Neural progenitor cell (in vitro differentiated cells): Measurements from ENCODE around the gene WDR27. TPM values are rescaled to one million over a fixed set of nuclear protein-coding genes. Genes with fewer than 3 reads are reported as not detected.
"Not testable (repeated sequence)": the region's sequence is repeated elsewhere in the genome, so short reads cannot be mapped to it uniquely, and the experiment has no call there.

ENCODE experiments used
- DNase-seq: peaks from one replicate; pipeline ENCODE4 v3.0.0-alpha.2; 2016; ENCODE audit warnings: low spot score
- H2AFZ ChIP-seq: fragments of 200-600 bp; sonication (generic); replicated peaks from 2 replicates; pipeline ENCODE4 v1.6.1; 2016; ENCODE audit warnings: antibody characterized with exemption
- H3F3A ChIP-seq: fragments of 200-600 bp; sonication (generic); 2 replicates; pipeline ENCODE4 v1.6.1; 2016; ENCODE audit warnings: antibody characterized with exemption, low read depth
- H3K27ac ChIP-seq: fragments of 200-600 bp; sonication (generic); 2 replicates; pipeline ENCODE4 v1.5.1; 2016; ENCODE audit warnings: mild to moderate bottlenecking
- H3K27me3 ChIP-seq: fragments of 200-600 bp; sonication (generic); 2 replicates; pipeline ENCODE4 v1.6.1; 2016; ENCODE audit warnings: mild to moderate bottlenecking, moderate library complexity
- H3K36me3 ChIP-seq: fragments of 200-600 bp; sonication (generic); 2 replicates; pipeline ENCODE4 v1.5.1; 2016
- H3K4me1 ChIP-seq: fragments of 200-600 bp; sonication (generic); 2 replicates; pipeline ENCODE4 v1.6.1; 2016; ENCODE audit warnings: mixed run types
- H3K4me2 ChIP-seq: fragments of 200-600 bp; sonication (generic); 2 replicates; pipeline ENCODE4 v1.6.1; 2016
- H3K4me3 ChIP-seq: fragments of 200-600 bp; sonication (generic); 2 replicates; pipeline ENCODE4 v1.5.1; 2016
- H3K79me2 ChIP-seq: fragments of 200-600 bp; sonication (generic); 2 replicates; pipeline ENCODE4 v1.6.1; 2016; ENCODE audit warnings: low read depth
- H3K9ac ChIP-seq: fragments of 200-600 bp; sonication (generic); 2 replicates; pipeline ENCODE4 v1.6.1; 2016
- H3K9me3 ChIP-seq: fragments of 200-600 bp; sonication (generic); 2 replicates; pipeline ENCODE4 v1.5.1; 2016; ENCODE audit warnings: low read depth
- H4K20me1 ChIP-seq: fragments of 200-600 bp; sonication (generic); 2 replicates; pipeline ENCODE4 v1.6.1; 2016; ENCODE audit warnings: low read depth
- H3K27ac Mint-ChIP-seq: 3 replicates; pipeline ENCODE4 v1.8.0; 2021; ENCODE audit warnings: mixed read lengths
- H3K27me3 Mint-ChIP-seq: 2 replicates; pipeline ENCODE4 v1.8.0; 2022; ENCODE audit warnings: low read depth, mild to moderate bottlenecking, inconsistent platforms, moderate library complexity, mixed read lengths; ENCODE audit not compliant: insufficient read depth
- H3K36me3 Mint-ChIP-seq: 3 replicates; pipeline ENCODE4 v1.8.0; 2021; ENCODE audit warnings: mixed read lengths
- H3K4me1 Mint-ChIP-seq: 3 replicates; pipeline ENCODE4 v1.8.0; 2021; ENCODE audit warnings: mixed read lengths
- H3K4me3 Mint-ChIP-seq: 3 replicates; pipeline ENCODE4 v1.8.0; 2021; ENCODE audit warnings: mild to moderate bottlenecking, moderate library complexity, mixed read lengths
- H3K9me3 Mint-ChIP-seq: 3 replicates; pipeline ENCODE4 v1.8.0; 2020; ENCODE audit warnings: mixed read lengths
- CTCF ChIP-seq: fragments of 200-600 bp; sonication (generic); IDR thresholded peaks from 2 replicates; pipeline ENCODE4 v1.5.1; 2017; ENCODE audit warnings: antibody characterized with exemption, mild to moderate bottlenecking
- EZH2 ChIP-seq: fragments of 200-600 bp; sonication (generic); IDR thresholded peaks from 2 replicates; pipeline ENCODE4 v1.6.1; 2017; ENCODE audit warnings: antibody characterized with exemption, mild to moderate bottlenecking, moderate library complexity
- EZH2phosphoT487 ChIP-seq: fragments of 200-600 bp; sonication (generic); IDR thresholded peaks from 2 replicates; pipeline ENCODE4 v1.6.1; 2017; ENCODE audit warnings: antibody characterized with exemption
- total RNA-seq: library from RNA; depleted of rRNA; stranded (reverse); fragments of >200 nt; gene quantifications from 2 replicates; pipeline ENCODE4 v1.2.3, GENCODE V29; 2015; ENCODE audit warnings: low replicate concordance

WDR27 gene
- total RNA-seq, 1 donor from 2014 or later = 69.0 TPM

- H4K20me1 ChIP-seq = no peaks in the 10 kb centered on the region
- H3K9me3 Mint-ChIP-seq = peaks cover 40% of the 10 kb centered on the region
- no peak for TF ChIP-seq EZH2phosphoT487
- TF ChIP-seq EZH2 = no peak
- TF ChIP-seq CTCF = no peak
- no peak overlapping the region for H3K4me2 ChIP-seq
- H3K4me1 Mint-ChIP-seq = no peaks in the 10 kb centered on the region
- H3K9ac ChIP-seq = no peak overlapping the region
- no peaks in the 10 kb centered on the region for H3K27me3 Mint-ChIP-seq
- no peak overlapping the region for H3K4me3 Mint-ChIP-seq
- peaks cover 7% of the 10 kb centered on the region for H3K36me3 Mint-ChIP-seq
- no peaks in the 10 kb centered on the region for H3K27me3 ChIP-seq
- H3K27ac Mint-ChIP-seq = no peak overlapping the region
- no peak overlapping the region for H2AFZ ChIP-seq
- H3K27ac ChIP-seq = no peak overlapping the region
- no peaks in the 10 kb centered on the region for H3K9me3 ChIP-seq
- no peak overlapping the region for H3K4me3 ChIP-seq
- DNase-seq = no peak
- H3K36me3 ChIP-seq = no peaks in the 10 kb centered on the region
- H3K79me2 ChIP-seq = no peaks in the 10 kb centered on the region
- H3K4me1 ChIP-seq = no peaks in the 10 kb centered on the region
- no peaks in the 10 kb centered on the region for H3F3A ChIP-seq
Measured at GRCh38 chr6:169472786-169473416, 228.9 kb downstream of the WDR27 start.

- Histone ChIP-seq H3K9ac (no peak overlapping the region), H3K4me1 (no peaks in the 10 kb centered on the region), H3K79me2 (no peaks in the 10 kb centered on the region), H4K20me1 (no peaks in the 10 kb centered on the region), H3K27me3 (no peaks in the 10 kb centered on the region), H3K36me3 (no peaks in the 10 kb centered on the region), H3F3A (no peaks in the 10 kb centered on the region), H3K27ac (no peak overlapping the region), H3K4me2 (no peak overlapping the region), H2AFZ (no peak overlapping the region), H3K4me3 (no peak overlapping the region), H3K9me3 (no peaks in the 10 kb centered on the region)
- Mint-ChIP-seq H3K4me3 (no peak overlapping the region), H3K4me1 (no peaks in the 10 kb centered on the region), H3K36me3 (peaks cover 14% of the 10 kb centered on the region), H3K27me3 (no peaks in the 10 kb centered on the region), H3K9me3 (peaks cover 40% of the 10 kb centered on the region), H3K27ac (no peak overlapping the region)
- DNase-seq = no peak
- TF ChIP-seq CTCF = no peak
- TF ChIP-seq EZH2phosphoT487 = no peak
- TF ChIP-seq EZH2 = no peak
Measured at GRCh38 chr6:169470790-169471189, 231.0 kb downstream of the WDR27 start.

- Histone ChIP-seq H3K27me3 (no peaks in the 10 kb centered on the region), H3K36me3 (no peaks in the 10 kb centered on the region), H3K79me2 (no peaks in the 10 kb centered on the region), H3F3A (no peaks in the 10 kb centered on the region), H3K4me2 (no peak overlapping the region), H3K27ac (no peak overlapping the region), H2AFZ (no peak overlapping the region), H3K9ac (no peak overlapping the region), H3K4me1 (no peaks in the 10 kb centered on the region), H3K9me3 (no peaks in the 10 kb centered on the region), H4K20me1 (no peaks in the 10 kb centered on the region), H3K4me3 (no peak overlapping the region)
- DNase-seq = no peak
- Mint-ChIP-seq H3K27ac (no peak overlapping the region), H3K4me3 (no peak overlapping the region), H3K36me3 (peaks cover 15% of the 10 kb centered on the region), H3K27me3 (no peaks in the 10 kb centered on the region), H3K4me1 (no peaks in the 10 kb centered on the region), H3K9me3 (peaks cover 33% of the 10 kb centered on the region)
- TF ChIP-seq CTCF (no peak), EZH2 (no peak), EZH2phosphoT487 (no peak)
Measured at GRCh38 chr6:169469028-169469427, 232.8 kb downstream of the WDR27 start.

GRCh38 chr6:169467755-169468154 lies 234.1 kb downstream of the WDR27 start:
- H3K79me2 ChIP-seq, DNase-seq, H3K27ac Mint-ChIP-seq, H2AFZ ChIP-seq, H3K9me3 ChIP-seq, H3K27ac ChIP-seq, H3K27me3 ChIP-seq, H3F3A ChIP-seq, H3K9ac ChIP-seq, H3K4me3 ChIP-seq, H4K20me1 ChIP-seq, H3K4me1 ChIP-seq, H3K4me1 Mint-ChIP-seq, H3K4me3 Mint-ChIP-seq, H3K4me2 ChIP-seq, H3K36me3 ChIP-seq, H3K27me3 Mint-ChIP-seq: not testable (repeated sequence)
- Mint-ChIP-seq H3K9me3 (peaks cover 28% of the 10 kb centered on the region), H3K36me3 (peaks cover 15% of the 10 kb centered on the region)

GRCh38 chr6:169466256-169466655 lies 235.6 kb downstream of the WDR27 start:
- not testable (repeated sequence) for H3K27me3 Mint-ChIP-seq

More at GRCh38 chr6:169466256-169466655, 235.6 kb downstream of the WDR27 start:
- H3K27me3 ChIP-seq, H3K9me3 ChIP-seq, H3K4me2 ChIP-seq, H3K27ac Mint-ChIP-seq, H3K79me2 ChIP-seq, H3K4me3 ChIP-seq, H3K4me1 ChIP-seq, H3K36me3 ChIP-seq, H3K9ac ChIP-seq, H4K20me1 ChIP-seq, H3K27ac ChIP-seq, H3K4me3 Mint-ChIP-seq, H3F3A ChIP-seq, H2AFZ ChIP-seq, H3K4me1 Mint-ChIP-seq, DNase-seq: not testable (repeated sequence)
- H3K36me3 Mint-ChIP-seq = peaks cover 15% of the 10 kb centered on the region
- H3K9me3 Mint-ChIP-seq = peaks cover 28% of the 10 kb centered on the region
